ENCODE measurements around the gene PBX3.

DNA sequence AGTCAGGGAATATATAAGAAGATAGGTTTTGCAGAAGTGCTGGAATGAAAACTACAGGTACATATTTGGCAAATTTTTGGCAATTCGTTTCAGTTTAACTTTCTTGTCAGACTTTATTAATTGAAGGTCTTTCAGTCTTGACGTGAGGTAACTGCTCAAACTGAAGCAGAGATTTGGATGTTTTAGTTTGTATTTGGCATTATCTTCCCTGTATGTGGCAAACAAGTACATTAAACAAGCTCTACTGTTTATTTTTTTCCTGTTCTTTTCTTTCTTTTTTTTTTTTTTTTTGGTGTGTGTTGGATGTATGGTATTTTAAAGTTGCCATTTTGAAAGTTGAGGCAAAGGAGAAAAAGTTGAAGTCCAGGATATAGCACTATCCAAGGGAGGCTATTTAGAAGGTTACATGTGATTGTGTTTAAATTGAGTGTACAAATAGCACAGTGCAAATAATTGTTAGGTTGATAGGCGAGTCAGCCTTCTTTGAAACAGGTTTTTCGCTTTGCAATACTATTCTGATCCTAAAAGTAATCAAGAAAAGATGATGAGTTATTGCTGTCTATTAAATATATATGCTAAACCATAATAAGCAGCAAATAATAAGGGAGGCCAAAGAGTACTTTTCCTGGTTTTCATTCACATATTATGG is 2.2 kb downstream of the PBX3 start:
- TF ChIP-seq POLR2AphosphoS5 (IDR thresholded peaks at IDR 0.05) (no peak), EP300 (IDR thresholded peaks at IDR 0.05) (no peak), POLR2A (IDR thresholded peaks at IDR 0.05) (no peak)
- TF ChIP-seq, protein P1, sequence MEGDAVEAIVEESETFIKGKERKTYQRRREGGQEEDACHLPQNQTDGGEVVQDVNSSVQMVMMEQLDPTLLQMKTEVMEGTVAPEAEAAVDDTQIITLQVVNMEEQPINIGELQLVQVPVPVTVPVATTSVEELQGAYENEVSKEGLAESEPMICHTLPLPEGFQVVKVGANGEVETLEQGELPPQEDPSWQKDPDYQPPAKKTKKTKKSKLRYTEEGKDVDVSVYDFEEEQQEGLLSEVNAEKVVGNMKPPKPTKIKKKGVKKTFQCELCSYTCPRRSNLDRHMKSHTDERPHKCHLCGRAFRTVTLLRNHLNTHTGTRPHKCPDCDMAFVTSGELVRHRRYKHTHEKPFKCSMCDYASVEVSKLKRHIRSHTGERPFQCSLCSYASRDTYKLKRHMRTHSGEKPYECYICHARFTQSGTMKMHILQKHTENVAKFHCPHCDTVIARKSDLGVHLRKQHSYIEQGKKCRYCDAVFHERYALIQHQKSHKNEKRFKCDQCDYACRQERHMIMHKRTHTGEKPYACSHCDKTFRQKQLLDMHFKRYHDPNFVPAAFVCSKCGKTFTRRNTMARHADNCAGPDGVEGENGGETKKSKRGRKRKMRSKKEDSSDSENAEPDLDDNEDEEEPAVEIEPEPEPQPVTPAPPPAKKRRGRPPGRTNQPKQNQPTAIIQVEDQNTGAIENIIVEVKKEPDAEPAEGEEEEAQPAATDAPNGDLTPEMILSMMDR (IDR thresholded peaks at IDR 0.05), result no peak

Measured in suprapubic skin (tissue), 4 donors.